COR-L47 (cell line): ENCODE data around the gene MAD1L1.
A peak's percentile ranks its signal among the peaks of the same experiment; 100 is the strongest.

ENCODE experiments used
- DNase-seq: peaks from one replicate; lab custom pipeline; 2025; lab: John Stamatoyannopoulos, UW

MAD1L1 gene

DNA sequence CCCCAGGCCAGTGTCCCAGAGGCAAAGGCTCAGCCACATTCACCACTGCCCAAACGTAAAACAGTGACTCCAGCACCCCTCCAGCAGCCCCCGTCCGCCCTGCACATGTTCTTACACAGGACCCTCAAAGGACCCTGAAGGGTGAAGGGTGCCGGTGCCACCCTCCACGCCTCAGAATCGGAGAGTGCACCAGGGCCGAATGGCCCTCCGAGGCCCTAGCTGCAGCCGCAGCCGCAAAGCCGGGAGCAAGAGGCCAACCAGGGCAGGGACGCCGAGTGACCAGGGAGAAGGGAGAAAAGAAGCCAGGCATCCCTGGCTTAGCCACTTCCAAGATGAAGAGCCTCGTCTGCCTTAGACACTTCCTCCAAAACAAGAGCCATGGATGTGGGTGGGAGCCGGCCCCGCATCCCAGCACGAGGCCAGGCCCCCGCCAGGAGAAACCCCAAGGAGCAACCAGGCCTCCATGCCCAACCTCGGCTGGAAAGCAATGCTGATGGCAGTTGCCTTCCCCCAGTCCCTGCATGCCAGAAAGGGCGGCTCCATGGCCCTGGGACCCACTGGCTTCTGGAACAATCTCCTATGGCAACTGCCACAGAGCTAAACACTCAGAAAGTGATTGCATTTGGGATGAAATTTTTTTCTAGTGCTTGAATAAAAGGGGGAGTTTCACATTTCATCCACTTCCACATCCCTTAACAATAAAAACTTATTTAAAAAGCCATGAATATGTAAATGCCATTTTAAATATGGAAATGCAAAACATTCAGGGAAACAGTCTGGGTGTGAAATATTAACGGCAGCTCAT is 92.3 kb downstream of the MAD1L1 start:
- DNase-seq = no peak

GRCh38 chr7:2139004-2139699 is 93.6 kb downstream of the MAD1L1 start:
- no peak for DNase-seq

- no peak for DNase-seq
Measured at GRCh38 chr7:2138146-2138765, 94.5 kb downstream of the MAD1L1 start.

GRCh38 chr7:2134740-2135139 is 98.0 kb downstream of the MAD1L1 start:
- no peak for DNase-seq

DNA sequence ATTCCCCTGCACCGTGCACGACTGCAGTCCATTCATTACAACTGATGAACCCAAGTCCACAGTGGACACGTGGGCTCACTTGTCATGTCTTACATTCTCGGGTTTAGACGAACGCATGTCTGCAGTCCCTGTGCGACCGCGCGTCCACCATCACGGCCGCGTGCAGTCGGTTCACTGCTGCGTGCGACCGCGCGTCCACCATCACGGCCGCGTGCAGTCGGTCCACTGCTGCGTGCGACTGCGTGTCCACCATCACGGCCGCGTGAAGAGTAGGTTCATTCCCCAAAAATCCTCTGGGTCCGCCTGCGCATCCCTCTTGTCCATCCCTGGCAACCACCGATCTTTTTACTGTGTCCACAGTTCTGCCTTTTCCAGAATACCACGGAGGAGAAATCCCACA is 100.5 kb downstream of the MAD1L1 start:
- DNase-seq = no peak

GRCh38 chr7:2131800-2132199 is 100.9 kb downstream of the MAD1L1 start:
- no peak for DNase-seq

- DNase-seq = no peak
Measured at GRCh38 chr7:2131341-2131740, 101.4 kb downstream of the MAD1L1 start.

GRCh38 chr7:2130096-2130375 is 102.7 kb downstream of the MAD1L1 start:
- no peak for DNase-seq

GRCh38 chr7:2129323-2130095 is 103.2 kb downstream of the MAD1L1 start:
- DNase-seq = no peak

GRCh38 chr7:2128601-2129322 is 104.0 kb downstream of the MAD1L1 start:
- DNase-seq = no peak

- DNase-seq = no peak
Measured at GRCh38 chr7:2126621-2127020, 106.1 kb downstream of the MAD1L1 start.

GRCh38 chr7:2125931-2126330 is 106.8 kb downstream of the MAD1L1 start:
- DNase-seq = no peak

GRCh38 chr7:2124604-2125345 is 108.0 kb downstream of the MAD1L1 start:
- peak; percentile 85 for DNase-seq

DNA sequence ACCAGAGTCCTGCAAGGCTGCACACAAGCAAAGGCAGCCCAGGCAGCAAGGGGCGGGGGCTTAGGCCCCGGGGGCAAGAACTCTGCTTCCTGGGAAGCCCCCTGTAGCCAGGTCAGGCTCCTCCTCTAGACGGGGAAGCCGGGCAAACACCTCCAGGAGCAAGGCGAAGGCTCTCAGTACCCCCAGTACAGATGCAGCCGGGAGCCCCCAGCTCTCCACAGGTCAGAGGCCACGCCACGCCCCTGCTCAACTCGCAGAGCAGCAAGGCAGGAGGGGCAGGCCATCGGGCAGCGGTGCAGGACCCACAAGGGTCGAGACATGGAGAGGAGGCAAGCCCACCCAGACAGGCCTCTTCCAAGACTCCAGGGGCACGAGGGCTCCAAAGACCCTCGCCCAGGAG is 108.8 kb downstream of the MAD1L1 start:
- no peak for DNase-seq

DNA sequence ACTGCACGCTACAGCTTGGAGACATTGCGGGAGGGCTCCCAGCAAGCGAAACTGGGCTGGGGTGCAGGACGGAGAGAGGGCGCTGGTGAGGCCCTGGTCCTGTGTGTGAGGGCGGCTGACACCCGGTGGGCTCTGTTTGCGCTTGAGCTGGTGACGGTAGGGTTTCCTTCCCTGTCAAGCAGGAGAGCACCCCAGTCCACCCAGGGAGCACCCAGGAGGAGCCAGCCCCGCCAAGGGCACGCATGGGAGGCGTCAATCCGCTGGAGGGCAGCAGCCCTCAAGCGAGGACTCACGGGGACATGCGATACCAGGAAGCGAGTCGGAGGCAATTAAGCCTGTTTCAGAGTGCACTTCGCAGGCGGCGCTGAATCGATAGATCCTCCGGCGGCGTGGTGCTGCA is 109.4 kb downstream of the MAD1L1 start:
- DNase-seq = peak; percentile 97

GRCh38 chr7:2122651-2123050 is 110.1 kb downstream of the MAD1L1 start:
- no peak for DNase-seq

DNA sequence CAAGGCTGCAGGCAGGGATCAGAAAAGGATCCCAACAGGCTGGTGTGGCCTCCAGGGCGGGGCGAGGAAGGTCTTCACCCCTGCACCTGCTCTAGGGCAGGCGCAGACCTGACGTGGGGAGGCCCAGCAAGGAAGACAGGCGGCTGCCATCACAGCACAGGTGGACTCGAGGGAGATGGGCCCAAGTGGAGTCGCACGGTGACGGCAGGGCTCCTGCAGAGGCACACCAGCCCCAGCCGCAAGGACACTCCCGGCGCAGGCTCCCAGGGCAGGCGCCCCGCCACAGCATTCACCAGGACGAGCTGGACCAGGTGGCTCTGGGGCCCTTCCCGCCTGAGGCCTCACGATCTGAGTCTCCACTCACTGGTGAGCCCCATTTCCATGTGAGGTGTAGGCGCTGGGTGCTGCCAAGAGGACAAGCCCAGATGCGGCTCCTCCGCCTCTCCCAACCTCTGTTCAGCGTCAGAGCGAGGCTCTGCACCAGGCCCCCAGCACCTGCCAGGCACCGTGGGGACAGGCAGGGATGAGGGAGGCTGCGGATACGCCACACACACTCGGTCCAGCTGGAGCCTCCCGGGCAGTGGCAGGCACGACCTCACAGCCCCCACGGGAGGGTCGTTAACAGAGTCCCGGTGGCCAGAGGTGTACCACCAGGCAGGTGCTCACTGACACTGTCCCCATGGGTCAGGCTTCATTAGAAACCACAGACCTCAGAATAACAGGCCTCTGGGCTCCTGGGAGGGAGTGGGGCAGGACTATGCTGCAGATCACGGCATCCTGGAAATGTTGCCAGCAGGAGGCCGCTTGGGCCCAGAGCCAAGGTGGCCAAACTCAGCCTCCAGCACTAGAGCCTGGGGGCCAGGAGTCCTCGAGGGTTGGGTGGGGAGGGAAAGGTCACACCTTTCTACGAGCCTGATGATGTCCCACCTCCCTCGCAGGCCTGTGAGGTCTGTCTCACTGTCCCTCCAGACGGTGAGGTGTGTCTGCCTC is 111.6 kb downstream of the MAD1L1 start:
- no peak for DNase-seq

DNA sequence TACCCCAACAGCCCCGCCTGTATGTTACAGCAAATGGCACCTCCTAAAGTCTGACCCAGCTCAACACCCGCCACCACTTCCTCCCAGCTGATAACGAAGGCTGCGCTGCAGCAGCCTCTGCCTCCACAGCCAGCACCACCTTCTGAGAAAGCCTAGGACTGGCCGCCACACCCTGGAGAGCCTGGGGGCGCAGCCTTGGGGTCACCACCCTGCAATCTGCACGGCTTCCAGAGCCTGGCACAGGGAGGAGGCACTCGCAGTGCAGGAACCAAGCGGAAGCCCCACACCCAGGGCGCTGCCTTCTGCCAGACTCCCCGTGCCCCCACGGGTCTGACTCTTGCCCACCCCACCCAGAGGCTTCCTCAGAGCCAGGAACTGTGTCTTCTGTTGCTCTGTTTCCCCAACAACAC is 112.5 kb downstream of the MAD1L1 start:
- no peak for DNase-seq

GRCh38 chr7:2118630-2119190 is 114.0 kb downstream of the MAD1L1 start:
- DNase-seq = no peak

DNA sequence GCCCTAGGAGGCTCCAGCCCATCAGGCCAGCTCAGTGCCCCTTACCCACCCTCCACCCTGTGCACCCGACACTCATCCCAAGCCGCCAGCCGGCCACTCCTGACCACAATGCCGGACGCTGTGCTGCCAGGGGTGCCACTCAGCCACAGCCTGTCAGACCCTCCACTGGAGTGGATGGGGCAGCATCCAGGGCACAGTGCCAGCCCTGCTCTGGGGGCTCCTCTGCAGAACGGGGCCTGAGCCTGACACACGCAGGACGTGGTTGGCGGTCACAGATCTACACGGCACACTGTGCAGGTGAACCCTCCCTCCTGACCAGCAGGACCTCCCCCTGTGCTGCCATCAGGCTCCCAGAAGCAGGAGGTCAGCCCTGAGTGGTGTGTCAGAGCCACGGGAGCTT is 114.7 kb downstream of the MAD1L1 start:
- DNase-seq = no peak
